Amniotic stem cell (primary cell): ENCODE results near the gene GCN1.

Source experiments
- DNase-seq: peaks from one replicate; lab custom pipeline; 2025; lab: John Stamatoyannopoulos, UW

GCN1 gene

GRCh38 chr12:120091371-120092090, 103.0 kb downstream of the GCN1 start:
- DNase-seq = no peak

DNA sequence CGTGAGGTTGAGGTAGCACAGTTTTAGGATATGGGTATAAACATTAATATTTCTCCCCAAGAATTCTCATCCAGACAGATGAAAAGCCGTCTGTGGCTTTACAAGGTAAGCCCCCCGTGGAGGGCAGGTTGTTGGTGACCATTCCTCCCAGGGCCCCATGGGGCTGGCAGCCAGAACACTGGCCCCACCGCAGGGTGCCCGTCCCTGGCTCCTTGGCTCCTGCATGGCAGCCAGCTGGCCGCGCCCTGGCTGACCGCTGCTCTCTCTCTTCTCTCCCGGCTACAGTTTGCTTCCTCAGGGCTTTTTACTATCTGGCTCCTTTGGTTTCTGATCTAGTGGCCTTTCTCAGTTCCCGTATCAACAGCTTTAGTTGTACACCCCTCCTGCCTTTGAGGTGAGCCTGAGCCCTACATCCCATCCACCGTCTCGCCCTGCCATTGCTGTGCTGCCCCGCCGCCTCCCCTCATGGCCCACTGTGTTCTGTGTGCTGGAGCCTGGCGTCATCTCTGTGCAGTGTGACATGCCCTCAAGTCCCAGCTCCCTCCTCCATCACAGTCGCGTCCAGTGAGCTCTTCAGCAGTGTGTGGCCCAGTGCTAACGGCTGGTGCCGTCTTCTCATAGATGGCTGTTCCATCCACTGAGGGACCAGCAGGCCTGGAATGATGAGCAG, 103.8 kb downstream of the GCN1 start:
- no peak for DNase-seq

DNA sequence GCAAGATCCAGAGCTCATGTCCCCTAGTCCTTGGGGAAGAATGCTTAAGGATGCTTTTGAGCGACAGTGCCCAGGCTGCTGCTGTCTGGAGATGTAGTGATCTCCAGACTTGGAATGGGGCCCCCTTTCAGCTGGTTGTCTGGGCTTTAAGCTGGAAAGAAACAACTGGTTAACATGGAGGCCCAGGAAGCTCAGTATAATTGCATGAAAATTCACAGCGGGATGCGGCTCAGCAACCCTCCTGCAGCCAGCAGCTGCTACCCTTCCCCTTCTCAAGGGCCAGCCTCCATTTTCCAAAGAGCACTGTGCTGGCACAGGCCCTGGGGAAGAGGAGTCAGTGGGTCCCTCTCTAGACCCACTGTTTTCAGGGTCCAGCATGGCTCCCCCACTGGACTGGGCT, 104.3 kb downstream of the GCN1 start:
- DNase-seq = no peak

DNA sequence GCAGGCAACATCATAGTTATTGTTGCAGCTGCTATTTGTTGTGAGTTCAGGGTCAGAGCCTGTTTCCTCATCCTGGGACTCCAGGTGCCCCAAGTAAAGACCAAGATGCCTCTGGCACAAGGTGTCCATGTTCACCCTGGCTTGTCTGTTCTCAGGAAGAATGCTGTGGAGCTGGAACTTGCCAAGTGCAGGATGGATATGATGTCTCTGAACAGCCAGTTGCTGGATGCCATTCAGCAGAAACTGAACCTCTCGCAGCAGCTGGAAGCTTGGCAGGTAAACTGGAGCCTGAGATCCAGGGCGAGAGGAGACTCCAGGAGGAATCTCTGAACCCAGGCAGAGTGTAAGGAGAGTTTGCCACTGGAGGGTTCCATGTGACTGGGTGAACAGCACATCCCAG, 104.7 kb downstream of the GCN1 start:
- no peak for DNase-seq

DNA sequence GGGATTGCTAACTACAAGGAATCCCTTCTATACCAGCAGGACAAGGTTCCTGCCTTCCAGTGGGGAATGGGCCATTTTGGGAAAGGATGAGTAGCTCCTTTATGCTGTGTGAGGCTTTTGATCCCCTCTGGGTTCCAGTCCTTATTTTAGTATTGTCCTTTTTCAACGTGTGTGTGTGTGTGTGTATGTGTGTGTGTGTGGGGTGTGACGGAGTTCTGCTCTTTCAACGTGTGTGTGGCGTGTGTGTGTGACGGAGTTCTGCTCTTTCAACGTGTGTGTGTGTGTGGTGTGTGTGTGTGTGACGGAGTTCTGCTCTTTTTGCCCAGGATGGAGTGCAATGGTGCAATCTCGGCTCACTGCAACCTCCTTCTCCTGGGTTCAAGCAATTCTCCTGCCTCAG, 105.4 kb downstream of the GCN1 start:
- no peak for DNase-seq

GRCh38 chr12:120086801-120087621, 107.5 kb downstream of the GCN1 start:
- DNase-seq = peak; percentile 97

- DNase-seq = no peak
Measured at GRCh38 chr12:120085920-120086645, 108.4 kb downstream of the GCN1 start.

GRCh38 chr12:120081641-120082040, 112.9 kb downstream of the GCN1 start:
- no peak for DNase-seq

DNA sequence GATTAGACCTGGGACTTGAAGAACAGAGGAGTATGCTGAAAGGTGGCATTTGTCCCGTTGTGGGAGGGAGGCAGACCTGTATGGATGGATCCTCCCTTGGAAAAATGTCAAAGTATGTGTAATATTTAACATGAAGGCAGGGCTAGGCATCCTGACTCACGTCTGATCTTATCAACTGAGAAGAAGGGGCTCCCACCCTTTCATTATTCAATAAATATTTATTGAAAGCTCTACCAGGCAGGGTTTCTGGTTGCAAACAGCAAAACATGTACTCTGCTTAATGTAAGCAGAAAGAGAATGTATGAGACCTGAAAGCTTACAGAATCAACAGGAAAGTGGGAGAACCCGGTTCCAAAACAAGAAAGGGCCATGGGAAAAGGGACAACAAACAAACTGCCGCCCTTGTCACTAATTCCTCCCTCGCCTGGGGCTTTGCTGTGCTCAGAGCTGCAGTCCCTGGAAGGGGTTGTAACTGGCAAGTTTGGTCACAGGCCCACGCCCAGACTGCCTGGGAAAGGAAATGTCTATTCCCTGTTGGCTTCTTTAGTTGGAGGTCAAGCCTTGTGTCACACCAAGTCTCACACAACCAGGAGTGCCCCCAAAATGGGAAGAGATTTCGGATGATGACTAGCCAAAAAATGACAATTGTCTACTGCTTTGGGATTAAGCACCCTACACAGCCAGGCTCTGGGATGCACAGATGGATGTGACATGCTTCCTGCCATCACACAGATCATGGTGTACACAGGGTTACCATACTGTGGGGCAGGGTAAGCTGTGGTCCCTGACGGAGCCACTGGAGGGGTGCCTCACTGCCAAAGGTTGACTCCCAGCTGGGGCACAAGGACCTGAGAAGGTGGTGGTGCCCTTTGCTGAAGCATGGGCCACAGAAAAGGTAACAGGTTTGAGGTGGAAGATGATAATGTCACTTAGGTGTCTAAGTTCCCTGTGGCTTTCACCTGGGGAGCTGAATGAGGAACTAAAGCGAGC, 114.8 kb downstream of the GCN1 start:
- no peak for DNase-seq

- no peak for DNase-seq
Measured at GRCh38 chr12:120078868-120079267, 115.6 kb downstream of the GCN1 start.

DNA sequence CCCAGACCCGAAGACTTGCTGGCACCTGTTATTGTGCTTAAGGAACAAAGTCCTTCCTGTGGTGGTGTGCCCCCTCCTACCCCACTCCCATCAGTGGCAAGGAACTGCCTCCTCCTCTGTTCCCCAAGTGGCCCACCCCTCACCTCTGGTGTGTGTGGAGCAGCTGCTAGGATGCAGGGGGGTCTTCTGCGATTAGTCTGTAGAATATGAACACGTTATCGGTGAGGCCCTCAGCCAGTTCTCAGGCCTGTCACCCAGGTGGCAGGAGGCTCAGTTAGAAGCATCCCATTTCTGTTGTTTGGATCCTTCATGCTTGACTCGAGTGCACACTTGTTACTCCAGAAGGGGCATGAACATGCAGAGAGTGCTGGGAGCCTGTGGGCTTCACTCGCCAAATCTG, 117.3 kb downstream of the GCN1 start:
- DNase-seq = no peak
